SU-DHL-6 (cell line): ENCODE measurements around the gene LOX.

ENCODE experiments used
- H2AFZ ChIP-seq: fragments of 200-600 bp; sonication (generic); 2 replicates; pipeline ENCODE4 v1.6.1; 2014; ENCODE audit warnings: low read depth, mild to moderate bottlenecking, moderate library complexity, mixed read lengths, antibody characterized with exemption, low read length; ENCODE audit not compliant: severe bottlenecking
- H3F3A ChIP-seq: fragments of 200-600 bp; shearing (Covaris generic); 2 replicates; pipeline ENCODE4 v1.6.0; 2016; ENCODE audit warnings: antibody characterized with exemption, mild to moderate bottlenecking; ENCODE audit not compliant: insufficient read depth
- H3K27ac ChIP-seq: fragments of 200-600 bp; sonication (generic); 2 replicates; pipeline ENCODE4 v1.5.1; 2016; ENCODE audit warnings: low read depth, mild to moderate bottlenecking, low read length, moderate library complexity, mixed read lengths
- H3K27me3 ChIP-seq: fragments of 200-600 bp; sonication (generic), shearing (Covaris generic); 2 replicates; pipeline ENCODE4 v1.6.0; 2014; ENCODE audit warnings: mild to moderate bottlenecking, low read length
- H3K36me3 ChIP-seq: fragments of 200-600 bp; sonication (generic); 2 replicates; pipeline ENCODE4 v1.6.1; 2014; ENCODE audit warnings: mild to moderate bottlenecking, low read length, mixed read lengths
- H3K4me2 ChIP-seq: fragments of 300-600, 200-600 bp; shearing (Covaris generic), sonication (generic); 2 replicates; pipeline ENCODE4 v1.6.0; 2014; ENCODE audit warnings: low read length, low read depth, mild to moderate bottlenecking; ENCODE audit not compliant: poor library complexity, severe bottlenecking
- H3K4me3 ChIP-seq: fragments of 200-600 bp; sonication (generic); 2 replicates; pipeline ENCODE4 v1.5.1; 2014; ENCODE audit warnings: antibody characterized with exemption, low read length, mild to moderate bottlenecking, mixed read lengths; ENCODE audit not compliant: insufficient read depth, poor library complexity, severe bottlenecking
- H3K79me2 ChIP-seq: fragments of 200-600 bp; sonication (generic); 2 replicates; pipeline ENCODE4 v1.6.1; 2014; ENCODE audit warnings: mild to moderate bottlenecking, low read length, moderate library complexity; ENCODE audit not compliant: insufficient read depth
- H3K9ac ChIP-seq: fragments of 200-600 bp; sonication (generic); 2 replicates; pipeline ENCODE4 v1.7.0; 2014; ENCODE audit warnings: mild to moderate bottlenecking, low read length
- H3K9me2 ChIP-seq: fragments of 200-600 bp; sonication (generic); replicated peaks from 2 replicates; pipeline ENCODE4 v1.6.1; 2014; ENCODE audit warnings: low read length; ENCODE audit not compliant: insufficient read depth
- H3K9me3 ChIP-seq: fragments of 200-600 bp; sonication (generic); 2 replicates; pipeline ENCODE4 v1.6.1; 2014; ENCODE audit warnings: low read length, mixed read lengths; ENCODE audit not compliant: insufficient read depth
- H4K20me1 ChIP-seq: fragments of 200-600 bp; sonication (generic); 2 replicates; pipeline ENCODE4 v1.6.1; 2014; ENCODE audit warnings: low read depth, mild to moderate bottlenecking, antibody characterized with exemption, low read length, moderate library complexity, mixed read lengths
- CTCF ChIP-seq: fragments of 200-600 bp; sonication (generic); IDR thresholded peaks from one replicate; pipeline ENCODE4 v1.5.1; 2017; ENCODE audit warnings: antibody characterized with exemption, mild to moderate bottlenecking, low read length, moderate library complexity; ENCODE audit not compliant: insufficient read depth, poor library complexity, severe bottlenecking
- EZH2phosphoT487 ChIP-seq: fragments of 200-600 bp; sonication (generic), shearing (Covaris generic); conservative IDR thresholded peaks from 2 replicates; pipeline ENCODE4 v1.6.1; 2018; ENCODE audit warnings: mild to moderate bottlenecking, antibody characterized with exemption, low read length, moderate library complexity, mixed read lengths

Gene LOX

GRCh38 chr5:122120493-122120892 is 42.4 kb upstream of the LOX start:
- Histone ChIP-seq H4K20me1 (no peaks in the 10 kb centered on the region), H3F3A (no peaks in the 10 kb centered on the region), H3K79me2 (no peaks in the 10 kb centered on the region), H3K9ac (no peak overlapping the region), H3K4me3 (no peak overlapping the region), H3K9me3 (no peaks in the 10 kb centered on the region), H3K36me3 (no peaks in the 10 kb centered on the region), H3K9me2 (no peaks in the 10 kb centered on the region), H3K27me3 (no peaks in the 10 kb centered on the region), H3K27ac (no peak overlapping the region), H2AFZ (no peak overlapping the region), H3K4me2 (no peak overlapping the region)
- TF ChIP-seq CTCF (no peak), EZH2phosphoT487 (no peak)

GRCh38 chr5:122119205-122119604 is 41.1 kb upstream of the LOX start:
- H3K27me3 ChIP-seq, result no peaks in the 10 kb centered on the region
- H3K9me3 ChIP-seq, result no peaks in the 10 kb centered on the region
- H3K9me2 ChIP-seq, result no peaks in the 10 kb centered on the region
- no peaks in the 10 kb centered on the region for H3K79me2 ChIP-seq
- no peak overlapping the region for H3K4me2 ChIP-seq
- TF ChIP-seq EZH2phosphoT487 (no peak), CTCF (no peak)
- no peaks in the 10 kb centered on the region for H3F3A ChIP-seq
- H3K27ac ChIP-seq, result no peak overlapping the region
- H2AFZ ChIP-seq, result no peak overlapping the region
- H3K4me3 ChIP-seq, result no peak overlapping the region
- no peak overlapping the region for H3K9ac ChIP-seq
- no peaks in the 10 kb centered on the region for H4K20me1 ChIP-seq
- no peaks in the 10 kb centered on the region for H3K36me3 ChIP-seq

- no peaks in the 10 kb centered on the region for H3K36me3 ChIP-seq
- no peak overlapping the region for H2AFZ ChIP-seq
- H3F3A ChIP-seq, result no peaks in the 10 kb centered on the region
- no peaks in the 10 kb centered on the region for H3K9me3 ChIP-seq
- H3K9ac ChIP-seq, result no peak overlapping the region
- H4K20me1 ChIP-seq, result no peaks in the 10 kb centered on the region
- TF ChIP-seq CTCF (no peak), EZH2phosphoT487 (no peak)
- H3K4me2 ChIP-seq, result no peak overlapping the region
- no peak overlapping the region for H3K4me3 ChIP-seq
- H3K79me2 ChIP-seq, result no peaks in the 10 kb centered on the region
- H3K9me2 ChIP-seq, result no peaks in the 10 kb centered on the region
- no peaks in the 10 kb centered on the region for H3K27me3 ChIP-seq
- no peak overlapping the region for H3K27ac ChIP-seq
These were observed 40.4 kb upstream of the LOX start for GRCh38 chr5:122118356-122118948.
